GM12801 (cell line): ENCODE results near the gene BEAN1.

ENCODE experiments used
- CTCF ChIP-seq: IDR thresholded peaks from one replicate; pipeline ENCODE4 v1.5.1; 2011; ENCODE audit warnings: control low read depth; ENCODE audit not compliant: insufficient read length; ENCODE audit errors: extremely low read depth

Gene BEAN1

GRCh38 chr16:66382966-66383299, 44.2 kb upstream of the BEAN1 start:
- no peak for TF ChIP-seq CTCF

- TF ChIP-seq CTCF, result no peak
These were observed 43.5 kb upstream of the BEAN1 start for GRCh38 chr16:66383551-66383950.

GRCh38 chr16:66385415-66385814, 41.7 kb upstream of the BEAN1 start:
- no peak for TF ChIP-seq CTCF

- TF ChIP-seq CTCF, result no peak
These were observed 40.2 kb upstream of the BEAN1 start for GRCh38 chr16:66386629-66387622.

GRCh38 chr16:66387817-66388332, 39.2 kb upstream of the BEAN1 start:
- TF ChIP-seq CTCF, result no peak

- TF ChIP-seq CTCF, result no peak
These were observed 38.5 kb upstream of the BEAN1 start for GRCh38 chr16:66388350-66389139.
